Heart left ventricle (tissue), 16 donors: Measurements from ENCODE around the gene RCL1. TPM values are rescaled to one million over a fixed set of nuclear protein-coding genes. Genes with fewer than 3 reads are reported as not detected.
A peak's percentile ranks its signal among the peaks of the same experiment; 100 is the strongest.

Experiments used
- ATAC-seq, 4 donors: fragments of 200-7000 bp; cut with Tn5 transposase; one replicate each; pipeline ENCODE4 v1.9.1; 2020 to 2022; ENCODE audit warnings: moderate library complexity in 4 of 4, mild to moderate bottlenecking in 3 of 4, moderate number of reproducible peaks in 1 of 4
- DNase-seq, 5 donors: peaks; one replicate each; pipeline ENCODE4 v3.0.0-alpha.2; 2020
- H3K27ac ChIP-seq, 12 donors: fragments of 200-600 bp; sonication (generic) in 4 of 12; one replicate each; pipeline versions ENCODE4 v1.5.0 to v1.8.0; 2016 to 2022; ENCODE audit warnings: mild to moderate bottlenecking in 2 of 12
- H3K27me3 ChIP-seq, 9 donors: fragments of 200-600 bp; sonication (generic) in 2 of 9; one replicate each; pipeline versions ENCODE4 v1.5.1 to v1.8.0; 2016 to 2022; ENCODE audit warnings: mild to moderate bottlenecking in 3 of 9
- H3K36me3 ChIP-seq, 9 donors: fragments of 200-600 bp; sonication (generic) in 2 of 9; one replicate each; pipeline versions ENCODE4 v1.5.0 to v1.8.0; 2018 to 2022; ENCODE audit warnings: mild to moderate bottlenecking in 2 of 9
- H3K4me1 ChIP-seq, 12 donors: fragments of 200-600 bp; sonication (generic) in 4 of 12; one replicate each; pipeline versions ENCODE4 v1.5.0 to v1.8.0; 2016 to 2022; ENCODE audit warnings: mild to moderate bottlenecking in 3 of 12
- H3K4me3 ChIP-seq, 12 donors: fragments of 200-600 bp; sonication (generic) in 4 of 12; one replicate each; pipeline versions ENCODE4 v1.5.0 to v1.8.0; 2017 to 2022; ENCODE audit warnings: mild to moderate bottlenecking in 9 of 12, moderate library complexity in 4 of 12
- H3K9me3 ChIP-seq, 12 donors: fragments of 200-600 bp; sonication (generic) in 4 of 12; one replicate each; pipeline versions ENCODE4 v1.5.0 to v1.8.0; 2016 to 2022; ENCODE audit warnings: mild to moderate bottlenecking in 1 of 12
- CTCF ChIP-seq, 12 donors: fragments of 200-600 bp; sonication (generic) in 4 of 12; IDR thresholded peaks; one replicate each; pipeline versions ENCODE4 v1.5.0 to v1.8.0; 2018 to 2022; ENCODE audit warnings: antibody characterized with exemption in 12 of 12, mild to moderate bottlenecking in 5 of 12
- POLR2A ChIP-seq, 2 donors: fragments of 450-650 bp; IDR thresholded peaks; one replicate each; pipeline ENCODE4 v1.6.1; 2017; ENCODE audit warnings: antibody characterized with exemption in 2 of 2, mild to moderate bottlenecking in 2 of 2, moderate library complexity in 2 of 2
- WGBS, 4 donors: extraction: QIAGEN DNeasy Blood & Tissue Kit in 2 of 4; methylation state at CpG; one replicate each; pipeline versions ENCODE4 v1.1.5 to v1.1.7; 2013 to 2018; 5-methylcytosine and 5-hydroxymethylcytosine counted together
- intact Hi-C, 10 donors: fragments of 100-400 bp; cut with DNase I; formaldehyde crosslinking; loops; one replicate each; pipeline versions ENCODE4 v1.11.1 to v1.14.2; 2022
- polyA plus RNA-seq, 2 donors: library from polyadenylated mRNA; stranded (reverse); fragments of 200-250 nt; gene quantifications; one replicate each; pipeline ENCODE4 v1.2.3, GENCODE V29; 2013
- total RNA-seq, 9 donors: library from RNA; depleted of rRNA in 2 of 9; stranded (reverse); fragments of >200 nt in 2 of 9; fragmentation: NEBNext Ultra II Directional in 3 of 9; extraction: Animal tissue kit (Norgen Biotek cat#: 25700) in 3 of 9; gene quantifications; one replicate each; pipeline versions ENCODE4 v1.1.0 to v1.2.4, GENCODE V29; 2016 to 2023
- donor health status: ischemic (EF 13 %, LVEDD 7.1; RV severe dilation, severe dysfunction).
- donor health status: healthy with polysubstance abuse.
- donor health status: DM: no; HTN: yes; CAD: no.
- donor health status: DM: no; HTN: no; CAD: no.
- donor health status: ischemic (EF 25% LVEDD 6.9; RV normal size, moderate dysfunction).
- donor health status: ischemic (EF 25% LVEDD 5.7; RV mildly dilated, moderate dysfunction).
- donor health status: healthy.
- donor health status: DM: yes; HTN: yes; CAD: no.
- donor health status: ischemic (EF 35%, LVEDD 5.7; RV mildly dilated, moderate dysfunction).
- donor health status: nonischemic (EF 11% LVEDD 7.7; RV severe dilation, severe dysfunction).
- donor health status: DM: yes; HTN: yes; CAD: no.
- donor health status: PGD.
- donor health status: ischemic (EF 29% LVEDD 5.4; RV normal size, mild dysfunction).
- donor health status: nonischemic (EF 23%, LVEDD 6.1; RV moderate dilation, normal function).

RCL1 gene
- total and polyA plus RNA-seq, 11 donors = 3.8 to 11.3 (median 7.2) TPM

GRCh38 chr9:4821133-4821532 lies 28.4 kb downstream of the RCL1 start:
- intact Hi-C loops = no loop called here
- H3K36me3 ChIP-seq = no peaks in the 10 kb centered on the region
- no peaks in the 10 kb centered on the region for H3K9me3 ChIP-seq
- H3K4me3 ChIP-seq = no peak overlapping the region
- WGBS, 4 donors = 74 to 89% (median 87%) methylated on average over 2 of the region's 2 CpGs
- H3K4me1 ChIP-seq = peaks cover 0 to 9% (median 0%) of the 10 kb centered on the region in 12 donors
- no peaks in the 10 kb centered on the region for H3K27me3 ChIP-seq
- TF ChIP-seq CTCF (IDR thresholded peaks at IDR 0.05) (no peak), POLR2A (IDR thresholded peaks at IDR 0.05) (no peak)
- no peak for ATAC-seq
- DNase-seq = no peak
- no peak overlapping the region for H3K27ac ChIP-seq

GRCh38 chr9:4822057-4822456 lies 29.3 kb downstream of the RCL1 start:
- TF ChIP-seq CTCF (IDR thresholded peaks at IDR 0.05) (no peak), POLR2A (IDR thresholded peaks at IDR 0.05) (no peak)
- H3K36me3 ChIP-seq = peaks cover 0 to 3% (median 0%) of the 10 kb centered on the region in 9 donors
- H3K9me3 ChIP-seq = no peaks in the 10 kb centered on the region
- no peak overlapping the region for H3K4me3 ChIP-seq
- peaks cover 0 to 13% (median 0%) of the 10 kb centered on the region in 12 donors for H3K4me1 ChIP-seq
- no peak for DNase-seq
- intact Hi-C loops = no loop called here
- ATAC-seq = no peak
- H3K27me3 ChIP-seq = no peaks in the 10 kb centered on the region
- no peak overlapping the region for H3K27ac ChIP-seq

- Histone ChIP-seq H3K27ac (no peak overlapping the region), H3K27me3 (no peaks in the 10 kb centered on the region), H3K4me3 (no peak overlapping the region), H3K36me3 (peaks cover 0 to 11% (median 0%) of the 10 kb centered on the region in 9 donors), H3K4me1 (peaks cover 0 to 15% (median 5%) of the 10 kb centered on the region in 12 donors), H3K9me3 (no peaks in the 10 kb centered on the region)
- no peak for DNase-seq
- peak in 3 of 4 donors; percentile 7 to 71 (median 69) for ATAC-seq
- TF ChIP-seq CTCF (IDR thresholded peaks at IDR 0.05) = no peak
- no peak for TF ChIP-seq POLR2A (IDR thresholded peaks at IDR 0.05)
- intact Hi-C loops = no loop called here
- WGBS, 4 donors = 79 to 86% (median 83%) methylated on average over 7 of the region's 7 CpGs
Observed at GRCh38 chr9:4826417-4827166, 33.8 kb downstream of the RCL1 start.

GRCh38 chr9:4827224-4827623 lies 34.5 kb downstream of the RCL1 start:
- WGBS, 4 donors = 81 to 92% (median 81%) methylated on average over 2 of the region's 2 CpGs
- no peak for ATAC-seq

More at GRCh38 chr9:4827224-4827623, 34.5 kb downstream of the RCL1 start:
- Histone ChIP-seq H3K4me3 (no peak overlapping the region), H3K4me1 (peaks cover 0 to 15% (median 3%) of the 10 kb centered on the region in 12 donors), H3K27ac (no peak overlapping the region), H3K36me3 (peaks cover 0 to 11% (median 0%) of the 10 kb centered on the region in 9 donors), H3K27me3 (no peaks in the 10 kb centered on the region), H3K9me3 (no peaks in the 10 kb centered on the region)
- intact Hi-C loops = no loop called here
- TF ChIP-seq POLR2A (IDR thresholded peaks at IDR 0.05) (no peak), CTCF (IDR thresholded peaks at IDR 0.05) (no peak)
- no peak for DNase-seq
